Lung (tissue), 12 donors: ENCODE measurements around the gene TAF10. TPM values are rescaled to one million over a fixed set of nuclear protein-coding genes. Genes with fewer than 3 reads are reported as not detected.

Source experiments
- ATAC-seq: fragments of 200-7000 bp; cut with Tn5 transposase; one replicate; pipeline ENCODE4 v1.9.1; 2020; ENCODE audit warnings: moderate number of reproducible peaks; ENCODE audit not compliant: insufficient read depth, low FRiP score
- DNase-seq, 3 donors: peaks; one replicate each; pipeline ENCODE4 v3.0.0-alpha.2; 2013 to 2017
- H3K27ac ChIP-seq, 2 donors: one replicate each; pipeline ENCODE4 v1.5.1; 2013; ENCODE audit warnings: mild to moderate bottlenecking in 2 of 2, moderate library complexity in 2 of 2, control low read depth in 1 of 2, inconsistent platforms in 1 of 2, low read depth in 1 of 2, low read length in 1 of 2
- H3K27me3 ChIP-seq, 3 donors: one replicate each; pipeline ENCODE4 v1.5.1; 2013; ENCODE audit warnings: low read length in 2 of 3; ENCODE audit not compliant: control insufficient read depth in 3 of 3, insufficient read depth in 3 of 3
- H3K36me3 ChIP-seq, 4 donors: one replicate each; pipeline ENCODE4 v1.5.1; 2013; ENCODE audit warnings: low read length in 4 of 4, mild to moderate bottlenecking in 1 of 4, moderate library complexity in 1 of 4; ENCODE audit not compliant: control insufficient read depth in 4 of 4, insufficient read depth in 4 of 4
- H3K4me1 ChIP-seq, 5 donors: one replicate each; pipeline ENCODE4 v1.5.1; 2013; ENCODE audit warnings: low read length in 5 of 5, mild to moderate bottlenecking in 2 of 5, moderate library complexity in 1 of 5; ENCODE audit not compliant: control insufficient read depth in 5 of 5, insufficient read depth in 5 of 5
- H3K4me3 ChIP-seq: one replicate; pipeline ENCODE4 v1.5.1; 2013; ENCODE audit warnings: mild to moderate bottlenecking, control low read depth, moderate library complexity
- H3K9ac ChIP-seq, 2 donors: one replicate each; pipeline ENCODE4 v1.5.1; 2013; ENCODE audit warnings: low read length in 2 of 2, control low read depth in 1 of 2; ENCODE audit not compliant: insufficient read depth in 1 of 2
- H3K9me3 ChIP-seq, 4 donors: one replicate each; pipeline ENCODE4 v1.5.1; 2013; ENCODE audit warnings: low read length in 3 of 4, mild to moderate bottlenecking in 1 of 4, moderate library complexity in 1 of 4; ENCODE audit not compliant: control insufficient read depth in 4 of 4, insufficient read depth in 3 of 4
- WGBS, 2 donors: extraction: QIAGEN DNeasy Blood & Tissue Kit; methylation state at CpG; one replicate each; pipeline ENCODE4 v1.1.7; 2013; 5-methylcytosine and 5-hydroxymethylcytosine counted together
- polyA plus RNA-seq, 2 donors: library from polyadenylated mRNA; stranded (reverse); fragments of 200-250 nt; gene quantifications; one replicate each; pipeline ENCODE4 v1.2.1, GENCODE V29; 2013
- total RNA-seq, 2 donors: library from RNA; depleted of rRNA in 1 of 2; stranded (reverse); fragments of >200 nt in 1 of 2; gene quantifications; one replicate each; pipeline ENCODE4 v1.2.1, GENCODE V29; 2014 to 2021
- TF ChIP-seq, protein P1 (sequence below): IDR thresholded peaks from 2 replicates; pipeline ENCODE4 v1.5.1; 2012; ENCODE audit warnings: mild to moderate bottlenecking; ENCODE audit errors: control extremely low read depth, extremely low read depth
- donor health status: control.
- donor health status: control.
- donor health status: Bipolar disorder and iron deficiency.
- donor health status: healthy.
- donor health status: DM: yes; HTN: yes; CAD: no.

Gene TAF10
- total and polyA plus RNA-seq, 4 donors, result 23.9 to 149 (median 117) TPM

DNA sequence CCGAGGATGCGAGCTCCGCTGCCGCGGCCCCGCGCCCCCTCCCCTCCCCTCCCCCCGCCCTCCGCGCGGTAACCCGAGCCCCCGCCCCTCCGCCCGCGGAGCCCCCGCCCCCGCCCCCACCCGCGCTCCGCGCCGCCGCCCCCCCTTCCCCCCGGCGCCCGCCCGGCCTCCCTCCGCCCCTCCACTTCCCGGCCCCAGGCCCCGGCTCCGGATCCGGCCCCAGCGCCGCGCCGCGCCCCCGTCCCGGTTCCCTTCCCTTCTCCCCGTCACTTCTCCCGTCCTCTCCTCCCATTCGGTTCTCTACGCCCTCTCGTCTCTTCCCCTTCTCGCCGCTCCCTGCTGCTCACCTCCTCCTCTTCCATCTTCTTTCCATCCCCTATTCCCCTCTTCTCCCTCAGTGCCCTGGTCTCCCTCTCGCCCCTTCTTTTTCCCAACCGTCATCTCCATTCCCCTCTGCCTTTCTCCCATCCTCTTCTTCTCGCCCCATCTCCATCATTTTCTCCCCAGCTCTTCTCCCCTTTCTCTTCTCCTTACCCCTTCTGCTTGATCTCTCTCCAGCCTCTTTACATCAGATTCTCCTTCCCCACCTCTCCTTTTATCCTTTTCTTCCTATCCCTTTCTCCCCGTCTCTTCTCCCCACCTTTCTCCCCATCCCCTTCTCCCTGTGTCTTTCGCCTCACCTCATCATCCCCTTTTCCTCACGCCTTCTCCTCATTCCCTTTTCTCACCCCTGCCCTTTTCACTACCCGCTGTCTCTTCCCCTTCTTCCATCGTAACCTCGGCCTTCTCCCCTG is 44.0 kb upstream of the TAF10 start, which contains the start of gene DCHS1:
TSS of gene DCHS1 (minus strand) at position 20 of the 794 bp plus-strand sequence. CDS start 14,196 bp downstream, outside the sequence.
- Histone ChIP-seq H3K9me3 (no peaks in the 10 kb centered on the region), H3K9ac (peak within 1 kb of the TSS; percentile 69 to 91), H3K4me1 (peaks cover 0 to 28% (median 5%) of the 10 kb centered on the region in 5 donors), H3K4me3 (peak within 1 kb of the TSS; percentile 46), H3K36me3 (peaks cover 0 to 5% (median 0%) of the 10 kb centered on the region in 4 donors), H3K27ac (peak within 1 kb of the TSS; percentile 55 to 82), H3K27me3 (no peaks in the 10 kb centered on the region)
- ATAC-seq (no peak), DNase-seq (peak; percentile 69 to 76 (median 70))
- 9 to 17% methylated on average over 23 to 49 of the region's 56 CpGs for WGBS, 2 donors
- TF ChIP-seq, protein P1, sequence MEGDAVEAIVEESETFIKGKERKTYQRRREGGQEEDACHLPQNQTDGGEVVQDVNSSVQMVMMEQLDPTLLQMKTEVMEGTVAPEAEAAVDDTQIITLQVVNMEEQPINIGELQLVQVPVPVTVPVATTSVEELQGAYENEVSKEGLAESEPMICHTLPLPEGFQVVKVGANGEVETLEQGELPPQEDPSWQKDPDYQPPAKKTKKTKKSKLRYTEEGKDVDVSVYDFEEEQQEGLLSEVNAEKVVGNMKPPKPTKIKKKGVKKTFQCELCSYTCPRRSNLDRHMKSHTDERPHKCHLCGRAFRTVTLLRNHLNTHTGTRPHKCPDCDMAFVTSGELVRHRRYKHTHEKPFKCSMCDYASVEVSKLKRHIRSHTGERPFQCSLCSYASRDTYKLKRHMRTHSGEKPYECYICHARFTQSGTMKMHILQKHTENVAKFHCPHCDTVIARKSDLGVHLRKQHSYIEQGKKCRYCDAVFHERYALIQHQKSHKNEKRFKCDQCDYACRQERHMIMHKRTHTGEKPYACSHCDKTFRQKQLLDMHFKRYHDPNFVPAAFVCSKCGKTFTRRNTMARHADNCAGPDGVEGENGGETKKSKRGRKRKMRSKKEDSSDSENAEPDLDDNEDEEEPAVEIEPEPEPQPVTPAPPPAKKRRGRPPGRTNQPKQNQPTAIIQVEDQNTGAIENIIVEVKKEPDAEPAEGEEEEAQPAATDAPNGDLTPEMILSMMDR, result no peak

DNA sequence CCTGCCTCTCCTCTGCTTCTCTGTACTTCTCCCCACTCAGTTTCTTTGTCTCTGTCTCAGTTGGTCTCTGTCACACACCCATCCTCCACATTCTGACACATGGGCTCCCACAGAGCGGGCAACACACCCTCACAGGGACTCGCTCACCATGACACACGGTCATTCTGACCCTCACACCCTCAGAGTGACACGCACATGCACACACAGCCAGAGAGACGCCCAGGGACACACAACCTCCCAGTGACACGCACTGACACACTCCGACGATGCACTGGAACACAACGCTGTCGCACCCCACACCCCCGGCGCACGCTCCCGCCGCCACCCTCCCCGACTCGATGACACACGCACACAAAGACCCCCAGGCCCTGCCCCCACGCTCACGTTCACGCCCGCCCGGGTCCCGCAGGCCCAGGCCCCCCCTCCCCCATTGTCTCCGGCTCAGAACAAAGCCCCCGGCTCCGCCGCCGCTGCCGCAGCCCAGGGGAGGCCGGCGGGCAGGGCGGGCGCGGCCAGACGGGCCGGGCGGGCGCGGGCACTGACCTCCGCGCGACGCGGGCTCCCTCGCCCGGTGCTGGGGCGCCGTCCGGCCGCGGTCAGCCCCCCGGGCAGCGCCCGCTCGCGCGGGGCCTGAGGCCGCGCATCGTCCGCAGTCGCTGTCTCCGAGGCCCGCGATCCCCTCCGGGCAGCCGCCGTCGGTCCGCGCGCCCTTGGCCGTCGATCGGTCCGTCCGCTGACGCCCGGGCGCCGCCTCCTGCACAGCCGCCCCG is 43.2 kb upstream of the TAF10 start:
- ATAC-seq, result no peak
- peaks cover 0 to 5% (median 0%) of the 10 kb centered on the region in 4 donors for H3K36me3 ChIP-seq
- H3K27ac ChIP-seq, result peak overlapping the region; percentile 55 to 67
- peak overlapping the region; percentile 21 to 74 for H3K9ac ChIP-seq
- TF ChIP-seq, protein P1, result no peak
- DNase-seq, result peak; percentile 59 to 66 (median 64)
- H3K4me1 ChIP-seq, result peaks cover 0 to 28% (median 5%) of the 10 kb centered on the region in 5 donors
- peak overlapping the region; percentile 35 for H3K4me3 ChIP-seq
- WGBS, 2 donors, result 3 to 8% methylated on average over 41 to 84 of the region's 84 CpGs
- no peaks in the 10 kb centered on the region for H3K9me3 ChIP-seq
- H3K27me3 ChIP-seq, result no peaks in the 10 kb centered on the region

DNA sequence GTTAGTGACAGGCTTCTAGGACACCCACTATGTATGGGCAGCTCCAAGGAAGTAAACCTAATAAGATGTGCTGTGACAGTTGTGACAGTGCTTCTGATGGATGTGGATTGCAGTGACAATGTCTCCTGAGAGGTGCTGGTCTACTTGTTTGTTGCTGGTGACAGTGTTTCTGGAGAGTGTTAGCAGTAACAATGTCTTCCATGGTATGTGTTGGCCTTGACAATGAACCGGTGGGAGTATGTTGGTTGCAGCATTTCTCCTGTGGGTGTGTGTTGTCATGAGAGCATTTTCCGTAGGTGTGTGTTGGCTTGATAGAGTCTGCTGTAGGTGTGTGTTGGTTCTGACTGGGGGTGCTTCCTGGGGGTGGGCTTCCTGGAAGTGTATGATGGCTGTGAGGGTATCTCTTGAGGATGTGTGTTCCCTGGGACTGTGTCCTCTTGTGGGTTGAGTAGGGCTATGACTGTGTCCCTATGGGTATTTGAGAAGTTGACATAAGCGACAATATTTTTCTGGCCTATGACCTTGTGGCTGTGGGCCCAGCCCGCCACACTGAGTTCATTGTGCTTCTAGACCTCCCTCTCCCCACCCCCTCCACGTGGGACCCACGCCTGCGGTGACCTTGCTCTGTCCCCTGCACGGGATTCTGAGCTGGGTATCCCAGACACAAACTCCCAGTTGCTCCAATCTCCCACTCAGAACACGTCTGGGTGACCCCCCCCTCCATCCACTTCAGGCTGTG is 42.4 kb upstream of the TAF10 start:
- no peaks in the 10 kb centered on the region for H3K27me3 ChIP-seq
- WGBS, 2 donors, result 52 to 58% methylated on average over 9 of the region's 9 CpGs
- H3K4me1 ChIP-seq, result peaks cover 0 to 28% (median 5%) of the 10 kb centered on the region in 5 donors
- ATAC-seq (no peak), DNase-seq (peak; percentile 49 to 58 (median 54))
- H3K9ac ChIP-seq, result peak overlapping the region in 1 of 2 donors; percentile 74
- H3K36me3 ChIP-seq, result peaks cover 0 to 5% (median 0%) of the 10 kb centered on the region in 4 donors
- no peak overlapping the region for H3K4me3 ChIP-seq
- H3K27ac ChIP-seq, result peak overlapping the region in 1 of 2 donors; percentile 67
- no peaks in the 10 kb centered on the region for H3K9me3 ChIP-seq
- TF ChIP-seq, protein P1, result no peak
